H9 (cell line): ENCODE data around the gene CACHD1. TPM values are rescaled to one million over a fixed set of nuclear protein-coding genes. Genes with fewer than 3 reads are reported as not detected.

Source experiments
- DNase-seq: peaks from one replicate; pipeline ENCODE4 v3.0.0-alpha.2; 2017
- H2AFZ ChIP-seq: one replicate; pipeline ENCODE4 v1.6.1; 2013; ENCODE audit warnings: mild to moderate bottlenecking, low read length, control low read depth, moderate library complexity
- H2AK5ac ChIP-seq: 2 replicates; pipeline ENCODE4 v1.6.1; 2013; ENCODE audit warnings: low read length, control low read depth, mixed read lengths; ENCODE audit not compliant: insufficient read length
- H2BK120ac ChIP-seq: one replicate; pipeline ENCODE4 v1.6.1; 2013; ENCODE audit warnings: low read depth, mild to moderate bottlenecking, low read length, control low read depth, inconsistent platforms; ENCODE audit not compliant: poor library complexity, severe bottlenecking
- H2BK12ac ChIP-seq: 2 replicates; pipeline ENCODE4 v1.6.1; 2013; ENCODE audit warnings: low read length, control low read depth, mixed read lengths, low read depth; ENCODE audit not compliant: insufficient read length
- H2BK15ac ChIP-seq: 2 replicates; pipeline ENCODE4 v1.6.1; 2013; ENCODE audit warnings: low read depth, low read length, control low read depth
- H2BK20ac ChIP-seq: one replicate; pipeline ENCODE4 v1.6.1; 2013; ENCODE audit warnings: low read depth, mild to moderate bottlenecking, low read length, control low read depth, inconsistent platforms; ENCODE audit not compliant: poor library complexity, severe bottlenecking
- H2BK5ac ChIP-seq: 2 replicates; pipeline ENCODE4 v1.6.1; 2013; ENCODE audit warnings: low read length, control low read depth, mixed read lengths; ENCODE audit not compliant: insufficient read length
- H3K14ac ChIP-seq: 2 replicates; pipeline ENCODE4 v1.6.1; 2013; ENCODE audit warnings: low read length, control low read depth; ENCODE audit not compliant: insufficient read depth
- H3K18ac ChIP-seq: 2 replicates; pipeline ENCODE4 v1.6.1; 2013; ENCODE audit warnings: low read depth, mild to moderate bottlenecking, mixed read lengths, low read length, control low read depth; ENCODE audit not compliant: insufficient read length
- H3K23ac ChIP-seq: 2 replicates; pipeline ENCODE4 v1.6.1; 2013; ENCODE audit warnings: low read length, control low read depth, mixed read lengths, low read depth; ENCODE audit not compliant: insufficient read length
- H3K23me2 ChIP-seq: 2 replicates; pipeline ENCODE4 v1.6.1; 2013; ENCODE audit warnings: low read depth, mild to moderate bottlenecking, mixed read lengths, low read length, control low read depth; ENCODE audit not compliant: insufficient read length, poor library complexity, severe bottlenecking
- H3K27ac ChIP-seq: 2 replicates; pipeline ENCODE4 v1.5.1; 2013; ENCODE audit warnings: low read length, control low read depth, mixed read lengths, low read depth; ENCODE audit not compliant: insufficient read length
- H3K27me3 ChIP-seq: 2 replicates; pipeline ENCODE4 v1.6.1; 2013; ENCODE audit warnings: low read length, control low read depth, inconsistent platforms; ENCODE audit not compliant: insufficient read depth
- H3K4ac ChIP-seq: 2 replicates; pipeline ENCODE4 v1.6.1; 2013; ENCODE audit warnings: low read depth, mild to moderate bottlenecking, control low read depth, inconsistent platforms, low read length, moderate library complexity
- H3K4me1 ChIP-seq: 2 replicates; pipeline ENCODE4 v1.6.1; 2013; ENCODE audit warnings: low read length, control low read depth, inconsistent platforms; ENCODE audit not compliant: insufficient read depth
- H3K4me2 ChIP-seq: 2 replicates; pipeline ENCODE4 v1.6.1; 2013; ENCODE audit warnings: low read length, control low read depth, mixed read lengths; ENCODE audit not compliant: insufficient read length, insufficient read depth
- H3K56ac ChIP-seq: 2 replicates; pipeline ENCODE4 v1.6.1; 2013; ENCODE audit warnings: low read depth, mild to moderate bottlenecking, mixed read lengths, low read length, control low read depth; ENCODE audit not compliant: insufficient read length
- H3K79me1 ChIP-seq: 2 replicates; pipeline ENCODE4 v1.6.1; 2013; ENCODE audit warnings: low read depth, mild to moderate bottlenecking, moderate library complexity, low read length, control low read depth, inconsistent platforms; ENCODE audit not compliant: insufficient read depth, poor library complexity, severe bottlenecking
- H3K79me2 ChIP-seq: 2 replicates; pipeline ENCODE4 v1.6.1; 2013; ENCODE audit warnings: low read length, control low read depth, inconsistent platforms; ENCODE audit not compliant: insufficient read depth
- H3K9ac ChIP-seq: 2 replicates; pipeline ENCODE4 v1.6.1; 2013; ENCODE audit warnings: low read length, control low read depth, mixed read lengths; ENCODE audit not compliant: insufficient read length; ENCODE audit errors: extremely low read depth
- H3K9me3 ChIP-seq: one replicate; pipeline ENCODE4 v1.6.1; 2013; ENCODE audit warnings: low read depth, low read length, inconsistent platforms; ENCODE audit not compliant: control insufficient read depth
- H3T11ph ChIP-seq: one replicate; pipeline ENCODE4 v1.6.1; 2013; ENCODE audit warnings: mild to moderate bottlenecking, low read length, control low read depth, inconsistent platforms
- H4K20me1 ChIP-seq: one replicate; pipeline ENCODE4 v1.6.1; 2013; ENCODE audit not compliant: control insufficient read depth, insufficient read length, insufficient read depth
- H4K5ac ChIP-seq: 2 replicates; pipeline ENCODE4 v1.6.1; 2013; ENCODE audit warnings: low read depth, mild to moderate bottlenecking, mixed read lengths, low read length, control low read depth; ENCODE audit not compliant: insufficient read length
- H4K8ac ChIP-seq: replicated peaks from 2 replicates; pipeline ENCODE4 v1.6.1; 2013; ENCODE audit warnings: low read length, control low read depth, mixed read lengths, low read depth; ENCODE audit not compliant: insufficient read length
- H4K91ac ChIP-seq: 2 replicates; pipeline ENCODE4 v1.6.1; 2013; ENCODE audit warnings: low read depth, mild to moderate bottlenecking, moderate library complexity, mixed read lengths, low read length, control low read depth; ENCODE audit not compliant: insufficient read length
- H3K27ac Mint-ChIP-seq, 3 experiments: 2 replicates in 2 of 3; 3 replicates in 1 of 3; pipeline ENCODE4 v1.8.0; 2020 to 2021; ENCODE audit warnings: mixed read lengths in 3 of 3, mild to moderate bottlenecking in 1 of 3, moderate library complexity in 1 of 3
- H3K27me3 Mint-ChIP-seq: 2 replicates; pipeline ENCODE4 v1.8.0; 2021; ENCODE audit warnings: low read depth, mild to moderate bottlenecking, moderate library complexity, mixed read lengths
- H3K36me3 Mint-ChIP-seq, 3 experiments: 2 replicates in 2 of 3; 3 replicates in 1 of 3; pipeline ENCODE4 v1.8.0; 2020 to 2021; ENCODE audit warnings: low read depth in 3 of 3, mixed read lengths in 3 of 3; ENCODE audit not compliant: insufficient read depth in 1 of 3
- H3K4me1 Mint-ChIP-seq, 2 experiments: 2 replicates each; pipeline ENCODE4 v1.8.0; 2020; ENCODE audit warnings: mixed read lengths in 2 of 2
- H3K4me3 Mint-ChIP-seq, 2 experiments: 2 replicates in 1 of 2; 3 replicates in 1 of 2; pipeline ENCODE4 v1.8.0; 2020 to 2021; ENCODE audit warnings: mild to moderate bottlenecking in 2 of 2, mixed read lengths in 2 of 2, moderate library complexity in 1 of 2
- H3K9me3 Mint-ChIP-seq, 2 experiments: 2 replicates in 1 of 2; 3 replicates in 1 of 2; pipeline ENCODE4 v1.8.0; 2020; ENCODE audit warnings: mild to moderate bottlenecking in 2 of 2, mixed read lengths in 2 of 2, moderate library complexity in 1 of 2
- WGBS: extraction: QIAGEN DNeasy Blood & Tissue Kit; methylation state at CpG from one replicate; pipeline ENCODE4 v1.1.7; 2013; ENCODE audit warnings: missing lambda C conversion rate, low lambda C conversion rate, mixed read lengths; ENCODE audit not compliant: insufficient read length; ENCODE audit errors: extremely low coverage; 5-methylcytosine and 5-hydroxymethylcytosine counted together
- total RNA-seq: library from RNA; stranded (reverse); gene quantifications from 2 replicates; pipeline ENCODE4 v1.2.1, GENCODE V29; 2021
- TF ChIP-seq, protein P1 (sequence below): fragments of 200-600 bp; sonication (generic); conservative IDR thresholded peaks from 3 replicates; pipeline ENCODE4 v1.8.0; 2021; ENCODE audit warnings: antibody characterized with exemption, mild to moderate bottlenecking

Gene CACHD1
- total RNA-seq, 1 experiment from 2014 or later, result 94.2 TPM

DNA sequence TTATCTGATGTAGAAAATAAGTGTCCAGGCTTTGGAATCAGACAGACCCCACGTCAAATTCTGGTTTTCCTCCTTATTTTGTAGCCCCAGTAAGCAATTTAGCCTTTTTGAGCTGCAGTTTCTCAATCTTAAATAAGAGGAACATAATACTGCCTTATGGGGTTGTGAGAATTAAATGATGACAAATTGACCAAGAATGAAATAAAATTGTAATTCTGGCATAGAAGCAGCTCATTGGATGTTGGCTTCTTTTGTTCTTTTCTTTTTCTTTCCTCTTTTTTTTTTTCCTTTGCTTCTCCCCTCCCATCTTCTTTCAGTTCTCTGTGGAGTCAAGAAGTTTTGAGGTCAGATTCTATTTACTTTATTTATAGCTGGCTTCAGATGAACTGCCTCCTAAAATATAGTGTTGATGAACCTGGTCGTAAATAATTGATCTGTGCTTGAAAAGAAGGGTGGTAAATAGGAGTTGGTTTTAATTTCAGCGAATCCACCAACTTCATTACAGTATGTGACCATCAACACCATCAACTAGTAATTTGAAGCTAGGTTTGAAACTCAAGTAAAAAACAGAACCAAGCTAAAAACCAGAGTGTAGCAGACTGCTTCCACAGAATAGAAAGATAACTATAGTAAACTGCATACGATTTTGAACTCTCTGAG, 81.1 kb downstream of the CACHD1 start:
- Histone ChIP-seq H4K20me1 (peaks cover 2% of the 10 kb centered on the region), H3K23ac (no peak overlapping the region), H3K27me3 (no peaks in the 10 kb centered on the region), H2AFZ (no peak overlapping the region), H3K27ac (no peak overlapping the region), H3K79me2 (peaks cover 2% of the 10 kb centered on the region; the same call in 1 of the 2 replicates), H3K23me2 (no peaks in the 10 kb centered on the region), H3K4me1 (no peaks in the 10 kb centered on the region; the same call in 1 of the 2 replicates), H3K4ac (no peak overlapping the region), H3K14ac (no peak overlapping the region), H3K18ac (no peak overlapping the region), H3K4me2 (no peak overlapping the region), H2BK12ac (no peak overlapping the region), H3K9ac (no peak overlapping the region), H4K5ac (no peak overlapping the region), H2BK20ac (no peak overlapping the region), H2BK5ac (no peak overlapping the region), H2BK120ac (no peak overlapping the region), H3K9me3 (no peaks in the 10 kb centered on the region), H2AK5ac (no peak overlapping the region), H3K56ac (no peak overlapping the region), H2BK15ac (no peak overlapping the region), H4K8ac (no peak overlapping the region), H3T11ph (no peak overlapping the region), H3K79me1 (peaks cover 7% of the 10 kb centered on the region), H4K91ac (no peak overlapping the region)
- H3K36me3 Mint-ChIP-seq, result peaks cover 15 to 53% (median 42%) of the 10 kb centered on the region in 3 experiments; a peak in 6 of 7 replicates
- no peak for DNase-seq
- TF ChIP-seq, protein P1, sequence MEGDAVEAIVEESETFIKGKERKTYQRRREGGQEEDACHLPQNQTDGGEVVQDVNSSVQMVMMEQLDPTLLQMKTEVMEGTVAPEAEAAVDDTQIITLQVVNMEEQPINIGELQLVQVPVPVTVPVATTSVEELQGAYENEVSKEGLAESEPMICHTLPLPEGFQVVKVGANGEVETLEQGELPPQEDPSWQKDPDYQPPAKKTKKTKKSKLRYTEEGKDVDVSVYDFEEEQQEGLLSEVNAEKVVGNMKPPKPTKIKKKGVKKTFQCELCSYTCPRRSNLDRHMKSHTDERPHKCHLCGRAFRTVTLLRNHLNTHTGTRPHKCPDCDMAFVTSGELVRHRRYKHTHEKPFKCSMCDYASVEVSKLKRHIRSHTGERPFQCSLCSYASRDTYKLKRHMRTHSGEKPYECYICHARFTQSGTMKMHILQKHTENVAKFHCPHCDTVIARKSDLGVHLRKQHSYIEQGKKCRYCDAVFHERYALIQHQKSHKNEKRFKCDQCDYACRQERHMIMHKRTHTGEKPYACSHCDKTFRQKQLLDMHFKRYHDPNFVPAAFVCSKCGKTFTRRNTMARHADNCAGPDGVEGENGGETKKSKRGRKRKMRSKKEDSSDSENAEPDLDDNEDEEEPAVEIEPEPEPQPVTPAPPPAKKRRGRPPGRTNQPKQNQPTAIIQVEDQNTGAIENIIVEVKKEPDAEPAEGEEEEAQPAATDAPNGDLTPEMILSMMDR, result no peak
- no peak overlapping the region for H3K4me3 Mint-ChIP-seq
- H3K27ac Mint-ChIP-seq, result peak overlapping the region in 1 of 3 experiments; percentile 16; a peak in 1 of 7 replicates
- H3K27me3 Mint-ChIP-seq, result no peaks in the 10 kb centered on the region
- H3K9me3 Mint-ChIP-seq, result no peaks in the 10 kb centered on the region
- peaks cover 29 to 33% of the 10 kb centered on the region in 2 experiments for H3K4me1 Mint-ChIP-seq
- WGBS, result no CpG with 5 or more reads among the region's 4 CpGs
